Nephron progenitor cell (in vitro differentiated cells): ENCODE results near the gene BNIP5.

Experiments
- DNase-seq: peaks from one replicate; pipeline ENCODE4 v3.0.0; 2021
- H3K27ac Mint-ChIP-seq: 2 replicates; pipeline ENCODE4 v1.8.0; 2021; ENCODE audit warnings: mild to moderate bottlenecking, moderate library complexity, mixed read lengths
- H3K27me3 Mint-ChIP-seq: 2 replicates; pipeline ENCODE4 v1.8.0; 2021; ENCODE audit warnings: mild to moderate bottlenecking, low read depth, mixed read lengths; ENCODE audit not compliant: poor library complexity
- H3K36me3 Mint-ChIP-seq: 2 replicates; pipeline ENCODE4 v1.8.0; 2021; ENCODE audit warnings: low read depth, mixed read lengths
- H3K4me1 Mint-ChIP-seq: 2 replicates; pipeline ENCODE4 v1.8.0; 2021; ENCODE audit warnings: mixed read lengths
- H3K4me3 Mint-ChIP-seq: 2 replicates; pipeline ENCODE4 v1.8.0; 2021; ENCODE audit warnings: mild to moderate bottlenecking, moderate library complexity, mixed read lengths
- H3K9me3 Mint-ChIP-seq: 2 replicates; pipeline ENCODE4 v1.8.0; 2021; ENCODE audit warnings: mild to moderate bottlenecking, moderate library complexity, mixed read lengths
- TF ChIP-seq, protein P1 (sequence below): fragments of 200-600 bp; sonication (generic); IDR thresholded peaks from 2 replicates; pipeline ENCODE4 v1.5.0; 2021; ENCODE audit warnings: antibody characterized with exemption

Gene BNIP5

DNA sequence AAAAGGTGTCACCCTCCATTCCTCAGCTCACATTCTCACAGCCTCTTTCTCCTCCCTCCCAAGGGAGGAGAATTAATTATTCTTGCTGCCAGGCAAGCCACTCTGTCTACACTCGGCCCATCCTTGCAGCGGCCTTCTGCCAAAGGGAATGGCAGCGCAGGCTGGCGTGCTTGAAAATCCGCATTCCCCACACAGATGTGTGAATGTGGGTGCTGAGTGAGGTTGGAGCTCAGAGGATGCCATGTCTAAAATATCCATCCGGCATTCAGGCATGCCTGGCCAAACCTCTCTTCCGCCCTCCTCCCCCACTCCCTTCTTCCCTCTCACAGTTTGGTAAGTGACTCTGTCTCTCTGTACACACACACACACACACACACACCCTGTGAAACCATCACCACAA is 39.2 kb downstream of the BNIP5 start:
- Mint-ChIP-seq H3K27me3 (peaks cover 25% of the 10 kb centered on the region), H3K4me3 (no peak overlapping the region), H3K36me3 (no peaks in the 10 kb centered on the region), H3K4me1 (peaks cover 23% of the 10 kb centered on the region), H3K9me3 (no peaks in the 10 kb centered on the region), H3K27ac (peak overlapping the region; percentile 61)
- TF ChIP-seq, protein P1, sequence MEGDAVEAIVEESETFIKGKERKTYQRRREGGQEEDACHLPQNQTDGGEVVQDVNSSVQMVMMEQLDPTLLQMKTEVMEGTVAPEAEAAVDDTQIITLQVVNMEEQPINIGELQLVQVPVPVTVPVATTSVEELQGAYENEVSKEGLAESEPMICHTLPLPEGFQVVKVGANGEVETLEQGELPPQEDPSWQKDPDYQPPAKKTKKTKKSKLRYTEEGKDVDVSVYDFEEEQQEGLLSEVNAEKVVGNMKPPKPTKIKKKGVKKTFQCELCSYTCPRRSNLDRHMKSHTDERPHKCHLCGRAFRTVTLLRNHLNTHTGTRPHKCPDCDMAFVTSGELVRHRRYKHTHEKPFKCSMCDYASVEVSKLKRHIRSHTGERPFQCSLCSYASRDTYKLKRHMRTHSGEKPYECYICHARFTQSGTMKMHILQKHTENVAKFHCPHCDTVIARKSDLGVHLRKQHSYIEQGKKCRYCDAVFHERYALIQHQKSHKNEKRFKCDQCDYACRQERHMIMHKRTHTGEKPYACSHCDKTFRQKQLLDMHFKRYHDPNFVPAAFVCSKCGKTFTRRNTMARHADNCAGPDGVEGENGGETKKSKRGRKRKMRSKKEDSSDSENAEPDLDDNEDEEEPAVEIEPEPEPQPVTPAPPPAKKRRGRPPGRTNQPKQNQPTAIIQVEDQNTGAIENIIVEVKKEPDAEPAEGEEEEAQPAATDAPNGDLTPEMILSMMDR = no peak
- no peak for DNase-seq

DNA sequence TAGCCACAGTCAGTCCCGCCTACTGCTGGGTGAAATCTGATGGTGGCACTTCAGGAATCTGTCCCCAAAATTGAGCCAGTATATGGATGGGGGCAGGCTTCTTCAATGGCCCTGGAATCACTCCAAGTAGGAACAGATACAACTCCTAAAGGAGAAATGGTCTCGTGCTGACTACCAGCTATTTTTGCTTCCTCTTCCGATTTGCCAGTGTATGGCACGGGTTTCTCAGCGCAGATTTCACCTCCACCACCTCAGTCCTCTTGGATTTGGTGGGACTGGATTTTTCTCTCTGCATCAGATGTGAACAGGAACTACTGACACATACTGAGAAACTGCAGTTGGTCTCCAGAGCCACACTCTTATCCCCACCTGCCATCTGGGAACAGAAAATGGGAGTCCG is 39.6 kb downstream of the BNIP5 start:
- H3K27ac Mint-ChIP-seq = no peak overlapping the region
- H3K4me1 Mint-ChIP-seq = peaks cover 18% of the 10 kb centered on the region
- no peaks in the 10 kb centered on the region for H3K9me3 Mint-ChIP-seq
- TF ChIP-seq, protein P1 = no peak
- no peaks in the 10 kb centered on the region for H3K36me3 Mint-ChIP-seq
- DNase-seq = no peak
- H3K27me3 Mint-ChIP-seq = peaks cover 23% of the 10 kb centered on the region
- no peak overlapping the region for H3K4me3 Mint-ChIP-seq

DNA sequence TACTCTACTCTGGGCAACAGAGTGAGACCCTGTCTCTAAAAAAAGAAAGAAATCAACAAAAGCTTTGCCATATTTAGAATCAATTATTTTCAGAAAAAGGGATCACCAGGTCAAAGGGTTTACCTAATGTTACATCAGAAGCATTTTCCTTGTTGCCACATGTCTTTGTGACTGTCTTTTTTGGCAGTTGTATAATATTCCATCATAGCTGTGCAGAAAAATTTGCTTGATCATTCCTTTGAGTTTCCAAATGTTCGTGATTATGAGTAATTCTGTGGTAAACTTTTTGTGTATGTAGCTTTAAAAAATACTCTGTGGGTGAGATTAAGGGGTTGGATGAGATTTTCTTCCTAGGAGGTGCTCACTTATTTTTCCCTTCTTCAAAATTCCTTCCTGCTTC is 40.4 kb downstream of the BNIP5 start:
- no peak for DNase-seq
- Mint-ChIP-seq H3K4me1 (peaks cover 18% of the 10 kb centered on the region), H3K27ac (no peak overlapping the region), H3K4me3 (no peak overlapping the region), H3K27me3 (peaks cover 26% of the 10 kb centered on the region), H3K36me3 (no peaks in the 10 kb centered on the region), H3K9me3 (no peaks in the 10 kb centered on the region)
- TF ChIP-seq, protein P1 = no peak

DNA sequence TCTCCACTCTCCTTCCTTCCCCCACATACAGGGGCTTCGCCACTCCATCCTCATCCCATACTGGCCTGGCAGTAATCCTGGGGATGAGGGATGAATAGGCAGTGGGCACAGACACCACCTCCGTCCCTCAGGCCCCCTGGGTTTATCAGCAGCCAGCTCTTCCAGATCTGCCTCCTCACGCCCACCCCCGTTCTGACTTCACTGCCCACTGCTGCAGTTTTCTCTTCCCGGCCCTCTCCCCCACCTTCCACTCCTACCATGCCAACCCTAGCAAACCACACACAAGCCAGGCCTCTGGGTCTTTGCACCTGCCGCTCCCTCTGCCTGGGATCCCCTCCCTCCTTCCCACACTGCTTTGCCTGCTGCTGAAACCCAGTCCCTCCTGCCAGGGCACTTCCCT is 44.5 kb downstream of the BNIP5 start:
- Mint-ChIP-seq H3K36me3 (no peaks in the 10 kb centered on the region), H3K9me3 (no peaks in the 10 kb centered on the region), H3K4me1 (peaks cover 5% of the 10 kb centered on the region), H3K27me3 (peaks cover 32% of the 10 kb centered on the region), H3K4me3 (no peak overlapping the region), H3K27ac (no peak overlapping the region)
- DNase-seq = no peak
- TF ChIP-seq, protein P1 = no peak

DNA sequence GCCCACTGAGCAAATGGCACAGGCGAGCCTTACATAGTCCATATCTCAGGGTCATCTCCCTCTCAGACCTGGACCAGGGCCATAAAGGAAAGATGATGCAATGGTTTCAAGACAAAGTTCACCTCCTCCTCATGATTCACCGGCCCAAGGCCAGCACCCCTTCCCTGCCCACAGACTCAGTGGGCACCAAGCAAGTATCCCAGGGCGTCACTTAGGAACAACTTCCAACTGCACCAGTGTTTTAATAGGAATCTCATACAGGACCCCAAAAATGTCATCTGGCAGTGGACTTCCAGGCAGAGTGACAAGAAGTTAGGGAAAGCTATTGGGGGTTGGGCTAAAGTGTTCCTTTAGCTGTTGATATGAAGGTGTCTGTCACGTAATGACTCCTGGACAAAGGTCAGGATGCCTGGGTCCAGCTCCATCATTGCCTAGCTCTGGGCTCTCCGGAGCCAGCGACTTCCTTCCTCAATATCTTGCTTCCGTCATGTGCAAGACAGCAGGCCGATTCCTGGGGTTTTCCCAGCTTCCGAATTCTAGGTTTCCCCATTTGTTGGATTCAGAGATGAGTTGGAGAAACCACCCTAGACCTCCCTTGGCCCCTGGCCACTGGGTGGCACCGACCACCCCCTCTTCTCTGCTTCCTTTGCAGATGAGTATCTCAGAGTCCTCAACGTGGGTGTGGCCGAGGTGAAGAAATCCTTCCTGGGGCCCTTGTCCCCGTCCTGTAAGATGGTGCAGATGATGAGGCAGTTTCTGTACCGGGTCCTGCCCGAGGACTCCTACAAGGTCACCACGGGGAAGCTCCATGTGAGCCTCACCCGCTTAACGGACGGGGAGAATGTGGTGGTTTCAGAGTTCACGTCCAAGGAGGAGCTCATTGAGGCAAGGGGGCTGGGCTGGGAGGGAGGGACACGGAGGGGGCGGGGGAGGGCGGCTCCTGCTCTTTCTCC is 45.7 kb downstream of the BNIP5 start:
- TF ChIP-seq, protein P1 = no peak
- H3K36me3 Mint-ChIP-seq = no peaks in the 10 kb centered on the region
- H3K4me1 Mint-ChIP-seq = peaks cover 5% of the 10 kb centered on the region
- H3K4me3 Mint-ChIP-seq = no peak overlapping the region
- no peak overlapping the region for H3K27ac Mint-ChIP-seq
- peaks cover 38% of the 10 kb centered on the region for H3K27me3 Mint-ChIP-seq
- no peak for DNase-seq
- H3K9me3 Mint-ChIP-seq = no peaks in the 10 kb centered on the region
